Measurements from ENCODE around the gene VPS37D.
A peak's percentile ranks its signal among the peaks of the same experiment; 100 is the strongest.
"Not testable (repeated sequence)": the region's sequence is repeated elsewhere in the genome, so short reads cannot be mapped to it uniquely, and the experiment has no call there.

Gene VPS37D

GRCh38 chr7:73667344-73668102 is at the start of gene VPS37D:
TSS of gene VPS37D (plus strand) at chr7:73667831. CDS start at chr7:73667959, 128 bp downstream.
- DNase-seq, result peak; percentile 93

- DNase-seq, result no peak
Measured at GRCh38 chr7:73618538-73618937, 49.1 kb upstream of the VPS37D start.

- not testable (repeated sequence) for DNase-seq
Measured at GRCh38 chr7:73619394-73619793, 48.2 kb upstream of the VPS37D start.

GRCh38 chr7:73621168-73622063 is 46.2 kb upstream of the VPS37D start:
- no peak for DNase-seq

- no peak for DNase-seq
Measured at GRCh38 chr7:73622527-73622908, 45.1 kb upstream of the VPS37D start.

- no peak for DNase-seq
Measured at GRCh38 chr7:73622909-73623797, 44.5 kb upstream of the VPS37D start.

GRCh38 chr7:73623798-73624668 is 43.6 kb upstream of the VPS37D start, which contains the start of gene MLXIPL:
TSS of gene MLXIPL (minus strand) at chr7:73624522. CDS start at chr7:73624492, 30 bp downstream.
- peak; percentile 45 to 56 for DNase-seq

- no peak for DNase-seq
Measured at GRCh38 chr7:73624669-73625001, 43.0 kb upstream of the VPS37D start.

GRCh38 chr7:73625276-73625675 is 42.4 kb upstream of the VPS37D start:
- DNase-seq, result no peak

GRCh38 chr7:73626814-73627213 is 40.8 kb upstream of the VPS37D start:
- no peak for DNase-seq

GRCh38 chr7:73628504-73628903 is 39.1 kb upstream of the VPS37D start:
- DNase-seq, result no peak

GRCh38 chr7:73631558-73631957 is 36.1 kb upstream of the VPS37D start:
- no peak for DNase-seq

- DNase-seq, result no peak
Measured at GRCh38 chr7:73633323-73633722, 34.3 kb upstream of the VPS37D start.

- DNase-seq, result no peak
Measured at GRCh38 chr7:73633844-73634243, 33.8 kb upstream of the VPS37D start.

GRCh38 chr7:73635428-73636200 is 32.0 kb upstream of the VPS37D start:
- DNase-seq, result no peak

- DNase-seq, result no peak
Measured at GRCh38 chr7:73638911-73639310, 28.7 kb upstream of the VPS37D start.

- DNase-seq, result no peak
Measured at GRCh38 chr7:73642834-73643233, 24.8 kb upstream of the VPS37D start.

- no peak for DNase-seq
Measured at GRCh38 chr7:73644688-73645286, 22.8 kb upstream of the VPS37D start.

GRCh38 chr7:73645643-73646174 is 21.9 kb upstream of the VPS37D start:
- DNase-seq, result no peak
